ENCODE data around the gene C2orf76.

DNA sequence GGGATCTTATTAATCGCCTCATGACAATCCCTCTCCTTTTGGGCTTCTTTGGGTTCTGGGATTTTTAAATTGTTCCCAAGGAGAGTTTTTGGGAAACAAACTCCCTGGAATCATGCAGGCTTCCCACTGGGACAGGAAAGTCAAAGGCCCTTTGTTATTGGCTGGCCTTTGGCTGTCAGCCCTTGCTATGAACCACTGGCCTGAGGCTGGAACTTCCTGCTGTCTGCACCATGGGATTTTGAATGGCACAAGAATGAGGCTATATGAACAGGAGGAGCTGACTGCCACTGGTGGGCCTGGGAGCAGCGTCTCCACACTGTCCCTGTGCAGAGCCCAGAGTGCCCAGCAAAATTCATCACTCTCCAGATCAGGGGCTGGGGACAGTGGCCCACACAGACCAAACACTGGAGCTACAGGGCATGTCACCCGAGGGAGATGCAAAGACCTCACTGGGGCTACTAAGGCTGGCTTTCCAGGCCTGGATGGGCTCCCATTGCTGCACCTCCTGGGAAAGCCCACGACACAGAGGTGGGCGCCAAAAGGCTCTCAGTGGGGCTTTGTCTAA, 107.3 kb downstream of the C2orf76 start:
- TF ChIP-seq, protein P1, sequence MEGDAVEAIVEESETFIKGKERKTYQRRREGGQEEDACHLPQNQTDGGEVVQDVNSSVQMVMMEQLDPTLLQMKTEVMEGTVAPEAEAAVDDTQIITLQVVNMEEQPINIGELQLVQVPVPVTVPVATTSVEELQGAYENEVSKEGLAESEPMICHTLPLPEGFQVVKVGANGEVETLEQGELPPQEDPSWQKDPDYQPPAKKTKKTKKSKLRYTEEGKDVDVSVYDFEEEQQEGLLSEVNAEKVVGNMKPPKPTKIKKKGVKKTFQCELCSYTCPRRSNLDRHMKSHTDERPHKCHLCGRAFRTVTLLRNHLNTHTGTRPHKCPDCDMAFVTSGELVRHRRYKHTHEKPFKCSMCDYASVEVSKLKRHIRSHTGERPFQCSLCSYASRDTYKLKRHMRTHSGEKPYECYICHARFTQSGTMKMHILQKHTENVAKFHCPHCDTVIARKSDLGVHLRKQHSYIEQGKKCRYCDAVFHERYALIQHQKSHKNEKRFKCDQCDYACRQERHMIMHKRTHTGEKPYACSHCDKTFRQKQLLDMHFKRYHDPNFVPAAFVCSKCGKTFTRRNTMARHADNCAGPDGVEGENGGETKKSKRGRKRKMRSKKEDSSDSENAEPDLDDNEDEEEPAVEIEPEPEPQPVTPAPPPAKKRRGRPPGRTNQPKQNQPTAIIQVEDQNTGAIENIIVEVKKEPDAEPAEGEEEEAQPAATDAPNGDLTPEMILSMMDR (IDR thresholded peaks at IDR 0.05): no peak
- no peak for TF ChIP-seq POLR2A (IDR thresholded peaks at IDR 0.05)

Measured in adrenal gland (tissue), 5 donors.